Activated CD8-positive, alpha-beta T cell treated with anti-CD3 and anti-CD28 coated beads for 36 hours (primary cell): ENCODE results near the gene SLC25A15. TPM values are rescaled to one million over a fixed set of nuclear protein-coding genes. Genes with fewer than 3 reads are reported as not detected.

Source experiments
- ATAC-seq: fragments of 200-7000 bp; cut with Tn5 transposase; one replicate; pipeline ENCODE4 v1.10.0; 2021; ENCODE audit warnings: mild to moderate bottlenecking, moderate library complexity
- CTCF ChIA-PET: fragments of 350-600 bp; sonication (Branson Sonifier 250); formaldehyde crosslinking; loops from one replicate; lab custom pipeline; 2021; ENCODE audit warnings: antibody characterized with exemption; lab: Charles Lee
- POLR2A ChIA-PET: fragments of 350-600 bp; sonication (Branson Sonifier 250); formaldehyde crosslinking; loops from one replicate; lab custom pipeline; 2021; ENCODE audit warnings: antibody characterized with exemption; lab: Charles Lee
- DNase-seq: peaks from one replicate; pipeline ENCODE4 v3.0.0-alpha.2; 2020
- H3K27ac Mint-ChIP-seq: one replicate; pipeline ENCODE4 v1.8.0; 2021; ENCODE audit warnings: mild to moderate bottlenecking, mixed read lengths
- H3K27me3 Mint-ChIP-seq: one replicate; pipeline ENCODE4 v1.8.0; 2021; ENCODE audit warnings: mixed read lengths
- H3K36me3 Mint-ChIP-seq: one replicate; pipeline ENCODE4 v1.8.0; 2021; ENCODE audit warnings: low read depth, mixed read lengths
- H3K4me1 Mint-ChIP-seq: one replicate; pipeline ENCODE4 v1.8.0; 2021; ENCODE audit warnings: low read depth, mixed read lengths
- H3K4me3 Mint-ChIP-seq: one replicate; pipeline ENCODE4 v1.8.0; 2021; ENCODE audit warnings: mild to moderate bottlenecking, moderate library complexity, mixed read lengths
- H3K9me3 Mint-ChIP-seq: one replicate; pipeline ENCODE4 v1.8.0; 2021; ENCODE audit warnings: mixed read lengths
- intact Hi-C: fragments of 100-400 bp; cut with micrococcal nuclease; formaldehyde crosslinking; loops from one replicate; pipeline ENCODE4 v1.10.0; 2022
- total RNA-seq, 2 experiments: library from RNA; stranded (reverse); gene quantifications; one replicate each; pipeline ENCODE4 v1.2.3, GENCODE V29; 2021
- TF ChIP-seq, protein P1 (sequence below): fragments of 200-600 bp; IDR thresholded peaks from one replicate; pipeline ENCODE4 v1.8.0; 2022; ENCODE audit warnings: antibody characterized with exemption, mild to moderate bottlenecking

Gene SLC25A15
- total RNA-seq, 2 experiments from 2014 or later = 23.2 to 24.6 TPM

DNA sequence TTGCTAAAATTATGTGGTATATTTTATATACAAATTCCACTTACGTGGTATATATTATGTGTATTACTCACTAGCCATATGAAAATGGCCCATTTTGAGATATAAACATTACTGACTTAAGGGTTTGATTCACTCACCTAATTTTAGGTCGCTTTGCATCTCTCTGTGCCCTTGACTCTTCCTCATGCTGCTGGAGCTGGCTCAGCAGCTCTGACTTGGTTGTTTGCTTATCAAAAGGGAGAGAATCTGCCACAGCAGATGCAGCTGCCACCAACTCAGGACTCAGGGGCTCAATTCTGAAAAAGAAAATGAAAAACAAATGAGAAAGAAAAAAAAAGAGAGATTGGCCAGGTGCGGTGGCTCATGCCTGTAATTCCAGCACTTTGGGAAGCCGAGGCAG lies 30.6 kb upstream of the SLC25A15 start:
- Mint-ChIP-seq H3K4me1 (peaks cover 29% of the 10 kb centered on the region), H3K9me3 (no peaks in the 10 kb centered on the region), H3K4me3 (no peak overlapping the region), H3K27me3 (no peaks in the 10 kb centered on the region), H3K36me3 (peaks cover 47% of the 10 kb centered on the region), H3K27ac (no peak overlapping the region)
- no peak for ATAC-seq
- intact Hi-C loops = no loop called here
- CTCF ChIA-PET = interaction anchor here (0.9 to 1.4 kb wide), 2 partner anchors 11 to 18 kb away, joined by 3 read pairs; no protein-coding TSS in a partner anchor
- POLR2A ChIA-PET = no interaction called here
- no peak for DNase-seq
- TF ChIP-seq, protein P1, sequence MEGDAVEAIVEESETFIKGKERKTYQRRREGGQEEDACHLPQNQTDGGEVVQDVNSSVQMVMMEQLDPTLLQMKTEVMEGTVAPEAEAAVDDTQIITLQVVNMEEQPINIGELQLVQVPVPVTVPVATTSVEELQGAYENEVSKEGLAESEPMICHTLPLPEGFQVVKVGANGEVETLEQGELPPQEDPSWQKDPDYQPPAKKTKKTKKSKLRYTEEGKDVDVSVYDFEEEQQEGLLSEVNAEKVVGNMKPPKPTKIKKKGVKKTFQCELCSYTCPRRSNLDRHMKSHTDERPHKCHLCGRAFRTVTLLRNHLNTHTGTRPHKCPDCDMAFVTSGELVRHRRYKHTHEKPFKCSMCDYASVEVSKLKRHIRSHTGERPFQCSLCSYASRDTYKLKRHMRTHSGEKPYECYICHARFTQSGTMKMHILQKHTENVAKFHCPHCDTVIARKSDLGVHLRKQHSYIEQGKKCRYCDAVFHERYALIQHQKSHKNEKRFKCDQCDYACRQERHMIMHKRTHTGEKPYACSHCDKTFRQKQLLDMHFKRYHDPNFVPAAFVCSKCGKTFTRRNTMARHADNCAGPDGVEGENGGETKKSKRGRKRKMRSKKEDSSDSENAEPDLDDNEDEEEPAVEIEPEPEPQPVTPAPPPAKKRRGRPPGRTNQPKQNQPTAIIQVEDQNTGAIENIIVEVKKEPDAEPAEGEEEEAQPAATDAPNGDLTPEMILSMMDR = no peak

DNA sequence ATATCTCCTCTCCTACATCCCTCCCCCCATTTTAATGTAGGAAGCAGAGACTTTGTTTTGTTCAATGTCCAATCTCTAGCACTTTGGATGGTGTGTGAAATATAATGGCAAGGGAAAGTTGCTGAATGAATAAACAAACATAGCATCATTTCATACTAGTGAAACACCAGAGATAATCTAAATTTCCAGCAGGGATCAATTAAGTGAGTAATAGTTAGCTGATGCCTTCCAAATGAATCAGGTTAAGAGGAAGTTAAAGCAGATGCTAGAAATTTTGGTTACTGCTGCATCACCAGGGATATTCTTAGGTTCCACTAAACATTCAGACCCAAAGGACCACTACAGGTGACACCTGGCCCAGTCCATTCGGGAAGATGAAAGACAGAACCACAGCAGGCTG lies 26.6 kb upstream of the SLC25A15 start:
- DNase-seq = no peak
- no peaks in the 10 kb centered on the region for H3K27me3 Mint-ChIP-seq
- no peaks in the 10 kb centered on the region for H3K9me3 Mint-ChIP-seq
- peaks cover 49% of the 10 kb centered on the region for H3K4me1 Mint-ChIP-seq
- H3K36me3 Mint-ChIP-seq = peaks cover 36% of the 10 kb centered on the region
- CTCF ChIA-PET = interaction anchor here (1.5 kb wide), 1 partner anchor 15 kb away, joined by 6 read pairs; no protein-coding TSS in a partner anchor
- no peak overlapping the region for H3K4me3 Mint-ChIP-seq
- POLR2A ChIA-PET = interaction anchor here (0.7 kb wide), 1 partner anchor 9 kb away, joined by 3 read pairs; the partner anchor contains the start of gene MRPS31
- peak overlapping the region; percentile 37 for H3K27ac Mint-ChIP-seq
- no peak for ATAC-seq
- TF ChIP-seq, protein P1 = no peak
- intact Hi-C loops = no loop called here

DNA sequence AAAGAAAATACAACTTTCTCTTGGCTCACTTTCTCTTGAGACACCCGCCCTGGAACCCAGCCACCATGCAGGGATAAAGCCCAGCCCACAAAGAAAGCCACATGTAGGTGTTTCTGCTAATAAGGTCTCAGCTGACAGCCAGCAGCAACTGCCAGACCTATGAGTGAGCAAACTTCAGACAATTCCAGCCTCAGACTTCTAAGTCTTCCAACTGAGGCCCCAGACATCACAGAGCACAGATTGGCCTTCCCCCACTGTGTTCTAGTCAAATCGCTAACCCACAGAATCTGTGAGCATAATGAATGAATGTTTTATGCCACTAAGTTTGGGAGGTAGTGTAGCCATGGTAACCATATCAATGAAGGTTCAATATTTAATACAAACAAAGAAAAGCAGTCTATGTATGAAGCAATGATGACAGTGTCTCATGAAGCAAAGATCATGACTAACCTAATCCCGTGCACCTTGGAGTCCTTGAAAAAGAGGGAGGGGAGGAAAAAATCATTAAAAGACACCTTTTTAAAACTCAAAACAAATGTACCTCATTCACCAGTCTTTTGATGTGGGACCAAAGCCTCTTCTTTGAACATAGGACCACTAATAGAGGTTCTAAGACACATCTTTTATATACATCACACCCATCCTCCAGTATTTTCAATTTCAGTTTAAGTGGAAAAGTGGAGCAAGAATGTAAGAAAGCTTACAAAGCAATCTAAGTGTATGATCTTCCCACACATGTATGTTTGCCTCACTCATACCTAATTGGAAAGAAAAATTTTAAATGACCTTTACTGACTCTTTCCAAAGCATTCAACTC lies 24.6 kb upstream of the SLC25A15 start:
- peaks cover 62% of the 10 kb centered on the region for H3K4me1 Mint-ChIP-seq
- ChIA-PET POLR2A (interaction anchor here (1.2 kb wide), 1 partner anchor 57 kb away, joined by 5 read pairs; no protein-coding TSS in a partner anchor), CTCF (interaction anchor here (0.7 to 0.8 kb wide), 2 partner anchors 13 to 22 kb away, joined by 3 read pairs; no protein-coding TSS in a partner anchor)
- ATAC-seq (peak; percentile 91), DNase-seq (peak; percentile 76)
- H3K27me3 Mint-ChIP-seq = no peaks in the 10 kb centered on the region
- peak overlapping the region; percentile 83 for H3K27ac Mint-ChIP-seq
- peak overlapping the region; percentile 24 for H3K4me3 Mint-ChIP-seq
- TF ChIP-seq, protein P1 = no peak
- intact Hi-C loops = no loop called here
- H3K36me3 Mint-ChIP-seq = peaks cover 33% of the 10 kb centered on the region
- no peaks in the 10 kb centered on the region for H3K9me3 Mint-ChIP-seq

DNA sequence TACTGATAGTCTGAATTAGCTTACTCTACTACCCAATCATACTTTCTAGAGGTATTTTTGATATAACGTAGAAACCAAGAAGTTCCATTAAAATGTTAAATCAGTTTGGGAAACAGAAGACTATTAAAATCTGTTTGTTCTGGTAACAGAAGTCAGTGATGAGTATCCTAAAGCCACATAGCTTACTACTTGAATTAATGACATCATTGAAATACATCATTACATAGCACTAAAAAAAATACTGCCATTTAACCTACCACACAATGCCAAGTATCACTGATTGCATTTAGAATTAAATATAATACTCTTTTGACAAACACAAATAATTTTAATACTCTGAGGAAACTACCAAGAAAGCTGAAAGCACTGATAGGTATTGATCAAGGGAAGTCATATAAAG lies 23.8 kb upstream of the SLC25A15 start:
- POLR2A ChIA-PET = interaction anchor here (1.2 kb wide), 2 partner anchors 23 to 56 kb away, joined by 4 to 5 read pairs; no protein-coding TSS in a partner anchor
- no peak overlapping the region for H3K4me3 Mint-ChIP-seq
- H3K9me3 Mint-ChIP-seq = no peaks in the 10 kb centered on the region
- CTCF ChIA-PET = interaction anchor here (0.7 to 0.8 kb wide), 2 partner anchors 12 to 21 kb away, joined by 3 read pairs; no protein-coding TSS in a partner anchor
- peaks cover 66% of the 10 kb centered on the region for H3K4me1 Mint-ChIP-seq
- peak overlapping the region; percentile 61 for H3K27ac Mint-ChIP-seq
- TF ChIP-seq, protein P1 = no peak
- no peaks in the 10 kb centered on the region for H3K27me3 Mint-ChIP-seq
- DNase-seq = no peak
- intact Hi-C loops = no loop called here
- peaks cover 32% of the 10 kb centered on the region for H3K36me3 Mint-ChIP-seq
- no peak for ATAC-seq
